Urinary bladder (tissue), 4 donors: Measurements from ENCODE around the gene SREBF1. TPM values are rescaled to one million over a fixed set of nuclear protein-coding genes. Genes with fewer than 3 reads are reported as not detected.
A peak's percentile ranks its signal among the peaks of the same experiment; 100 is the strongest.

Source experiments
- DNase-seq: peaks from one replicate; pipeline ENCODE4 v3.0.0-alpha.2; 2015; ENCODE audit errors: extremely low spot score
- H3K27ac ChIP-seq: one replicate; pipeline ENCODE4 v1.5.1; 2013; ENCODE audit warnings: low read depth, mild to moderate bottlenecking, moderate library complexity
- H3K36me3 ChIP-seq: one replicate; pipeline ENCODE4 v1.6.1; 2013; ENCODE audit warnings: mild to moderate bottlenecking, moderate library complexity; ENCODE audit not compliant: insufficient read depth
- H3K4me1 ChIP-seq: one replicate; pipeline ENCODE4 v1.6.1; 2013; ENCODE audit warnings: mild to moderate bottlenecking, moderate library complexity; ENCODE audit not compliant: insufficient read depth
- H3K4me3 ChIP-seq: one replicate; pipeline ENCODE4 v1.5.1; 2013; ENCODE audit warnings: low read depth, low read length
- WGBS: extraction: QIAGEN DNeasy Blood & Tissue Kit; methylation state at CpG from one replicate; pipeline ENCODE4 v1.1.7; 2013; 5-methylcytosine and 5-hydroxymethylcytosine counted together
- polyA plus RNA-seq: library from polyadenylated mRNA; stranded (reverse); fragments of 200-250 nt; gene quantifications from one replicate; pipeline ENCODE4 v1.2.3, GENCODE V29; 2013
- small RNA-seq: library from RNA; depleted of rRNA; stranded (forward); fragments of <200 nt; gene quantifications from one replicate; pipeline ENCODE3, GENCODE V24; 2014
- total RNA-seq: library from RNA; depleted of rRNA; stranded (reverse); fragments of >200 nt; gene quantifications from one replicate; pipeline ENCODE4 v1.2.3, GENCODE V29; 2014
- donor health status: healthy with polysubstance abuse.
- donor health status: healthy.

Gene SREBF1
- total and polyA plus RNA-seq, 2 donors, result 21.1 to 56.2 TPM

DNA sequence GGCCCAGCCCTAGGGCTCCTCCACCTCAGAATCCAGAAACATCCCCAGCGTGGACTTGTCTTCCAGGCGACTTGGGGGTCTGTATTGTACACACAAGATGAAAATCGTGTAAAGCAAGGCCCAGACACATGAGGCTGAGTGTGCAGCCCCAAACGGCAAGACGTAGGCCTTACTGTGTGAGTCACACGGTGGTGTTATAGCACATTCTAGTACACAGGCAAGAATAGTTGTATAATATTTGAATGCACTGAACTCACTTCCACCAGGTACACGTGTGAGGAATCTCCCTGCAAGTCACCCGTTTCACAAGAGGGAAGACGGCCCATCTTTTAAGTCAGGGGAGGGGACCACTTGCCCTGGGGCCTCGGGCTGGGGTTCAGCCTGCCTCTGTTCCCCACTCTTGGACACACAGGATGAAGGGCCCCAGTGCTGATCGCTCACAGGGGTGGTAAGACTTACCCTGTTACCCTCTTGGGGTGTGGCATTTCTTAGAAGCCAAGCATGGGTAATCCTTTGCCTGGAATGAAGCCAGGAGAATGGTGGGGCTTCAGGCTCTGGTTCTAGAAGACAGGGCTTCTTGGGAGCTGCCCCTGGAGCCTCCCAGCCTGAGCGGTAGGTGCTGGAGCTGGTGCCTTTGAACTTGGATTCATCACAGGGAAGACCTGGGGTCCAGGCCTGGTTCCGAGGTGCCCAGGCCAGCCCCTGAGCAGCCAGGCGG, 71.3 kb downstream of the SREBF1 start:
- WGBS, result 65% methylated on average over 14 of the region's 14 CpGs
- Histone ChIP-seq H3K4me1 (no peaks in the 10 kb centered on the region), H3K36me3 (no peaks in the 10 kb centered on the region), H3K27ac (no peak overlapping the region), H3K4me3 (no peak overlapping the region)
- DNase-seq, result no peak

DNA sequence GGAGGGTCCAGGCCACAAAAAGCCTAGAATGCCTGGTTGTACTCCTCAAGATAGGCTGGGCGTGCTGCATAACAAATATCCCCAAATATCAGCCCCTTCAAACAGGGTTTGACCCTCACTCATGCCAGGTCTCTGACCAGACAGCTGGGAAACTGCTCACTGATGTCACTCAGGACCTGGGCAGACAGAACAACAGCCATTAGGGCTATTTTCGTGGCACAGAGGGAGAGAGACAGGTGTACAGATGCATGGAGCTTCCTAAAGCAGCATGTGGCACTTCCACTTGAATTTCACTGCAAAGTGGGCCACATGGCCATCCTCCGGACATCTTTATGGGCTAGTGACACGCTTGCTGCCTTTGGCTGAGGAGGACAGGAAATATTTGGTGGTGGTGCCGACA, 73.1 kb downstream of the SREBF1 start:
- no peak overlapping the region for H3K4me3 ChIP-seq
- WGBS, result 89% methylated on average over 5 of the region's 5 CpGs
- H3K4me1 ChIP-seq, result no peaks in the 10 kb centered on the region
- DNase-seq, result no peak
- H3K36me3 ChIP-seq, result no peaks in the 10 kb centered on the region
- H3K27ac ChIP-seq, result no peak overlapping the region

DNA sequence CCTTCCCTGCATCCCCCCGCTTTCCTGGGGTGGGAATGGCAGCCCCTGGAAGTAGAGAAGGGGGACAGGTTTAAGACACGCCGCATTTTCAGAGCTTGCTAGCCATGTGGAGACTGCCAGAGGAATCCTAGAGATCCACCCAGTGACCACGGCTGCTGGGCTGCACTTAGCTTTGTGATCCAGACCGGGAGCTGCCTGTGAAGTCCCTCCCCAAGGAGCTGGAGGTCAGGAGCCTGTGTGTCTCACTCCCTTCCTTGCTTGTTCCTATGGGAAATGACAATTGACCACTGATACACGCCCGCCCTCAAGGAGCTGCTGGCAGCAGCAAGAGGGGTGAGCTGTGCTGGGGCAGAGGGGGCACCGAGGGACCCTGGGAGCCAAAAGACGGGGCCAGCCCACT, 73.7 kb downstream of the SREBF1 start:
- DNase-seq, result no peak
- no peaks in the 10 kb centered on the region for H3K36me3 ChIP-seq
- no peak overlapping the region for H3K27ac ChIP-seq
- 73% methylated on average over 9 of the region's 9 CpGs for WGBS
- no peaks in the 10 kb centered on the region for H3K4me1 ChIP-seq
- H3K4me3 ChIP-seq, result no peak overlapping the region

DNA sequence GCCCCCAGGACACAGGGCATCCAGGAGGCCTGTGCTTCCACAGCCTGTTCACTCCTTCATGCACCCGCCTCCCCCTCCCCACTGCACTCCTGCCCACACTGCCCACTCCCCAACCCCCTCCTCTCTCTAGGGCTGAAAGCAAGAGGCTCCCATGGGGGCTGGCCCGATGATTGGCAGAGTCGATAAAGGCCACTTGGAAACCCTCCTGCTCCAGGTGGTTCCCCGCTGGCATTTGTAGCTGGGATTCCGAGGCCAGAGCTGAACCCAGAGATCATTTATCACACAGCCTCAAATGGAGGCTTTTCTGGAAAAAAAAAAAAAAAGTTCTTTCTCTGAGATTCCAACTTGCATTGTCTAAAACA, 74.1 kb downstream of the SREBF1 start:
- H3K27ac ChIP-seq, result no peak overlapping the region
- H3K4me3 ChIP-seq, result no peak overlapping the region
- WGBS, result 69% methylated on average over 5 of the region's 5 CpGs
- DNase-seq, result no peak
- no peaks in the 10 kb centered on the region for H3K36me3 ChIP-seq
- no peaks in the 10 kb centered on the region for H3K4me1 ChIP-seq

Small RNA genes within 50 kb of the gene (small RNA-seq; reads per million reads assigned to genes)
- gene MIR33B, result 0.74 reads per million, percentile 65 among the genes with 10 or more reads in this experiment
- gene MIR6777, result not detected

Other genes with a start within 250 kb of the SREBF1 start
- 10.9 TPM for gene PEMT, start 245.3 kb downstream of the SREBF1 start, total RNA-seq
- 36.2 TPM for gene PEMT, start 245.3 kb downstream of the SREBF1 start, polyA plus RNA-seq
- gene RAI1, start 155.5 kb downstream of the SREBF1 start, total RNA-seq, result 17.5 TPM
- gene RAI1, start 155.5 kb downstream of the SREBF1 start, polyA plus RNA-seq, result 20.2 TPM
- 33.0 TPM for gene TOM1L2, start 135.4 kb upstream of the SREBF1 start, total RNA-seq
- gene TOM1L2, start 135.4 kb upstream of the SREBF1 start, polyA plus RNA-seq, result 58.7 TPM
- gene DRC3, start 135.9 kb upstream of the SREBF1 start, total RNA-seq, result 3.6 TPM
- gene DRC3, start 135.9 kb upstream of the SREBF1 start, polyA plus RNA-seq, result 1.6 TPM
- gene ATPAF2, start 202.2 kb upstream of the SREBF1 start, total RNA-seq, result 15.9 TPM
- 17.3 TPM for gene ATPAF2, start 202.2 kb upstream of the SREBF1 start, polyA plus RNA-seq
- 9.5 TPM for gene GID4, start 202.4 kb upstream of the SREBF1 start, total RNA-seq
- gene GID4, start 202.4 kb upstream of the SREBF1 start, polyA plus RNA-seq, result 14.6 TPM